GM12878 (cell line): ENCODE data around the gene ANP32B.

Experiments
- CTCF ChIP-seq, 3 experiments: IDR thresholded peaks in 2 of 3; conservative IDR thresholded peaks in 1 of 3; 2 replicates each; pipeline ENCODE4 v1.5.1; 2011; ENCODE audit warnings: low read depth in 3 of 3, low read length in 3 of 3, mild to moderate bottlenecking in 3 of 3, control low read depth in 2 of 3, moderate library complexity in 2 of 3, inconsistent platforms in 1 of 3, mixed read lengths in 1 of 3; ENCODE audit not compliant: control insufficient read depth in 2 of 3, insufficient read depth in 1 of 3; ENCODE audit errors: extremely low read depth in 1 of 3
- HDAC6 ChIP-seq: fragments of 200-600 bp; sonication (generic); IDR thresholded peaks from one replicate; pipeline ENCODE4 v1.8.0; 2017; ENCODE audit warnings: antibody characterized with exemption; ENCODE audit not compliant: unreplicated experiment
- ZNF622 ChIP-seq: fragments of 450-650 bp; IDR thresholded peaks from 2 replicates; pipeline ENCODE4 v1.6.1; 2017; ENCODE audit warnings: mild to moderate bottlenecking, inconsistent platforms

- TF ChIP-seq ZNF622 (no peak), HDAC6 (no peak), CTCF (IDR thresholded peaks at IDR 0.05 in 2 of 3, conservative IDR thresholded peaks at IDR 0.05 in 1 of 3; ENCODE audit: control insufficient read depth in 2 of 3, extremely low read depth in 1 of 3, insufficient read depth in 1 of 3, low read depth in 3 of 3, low read length in 3 of 3) (no peak)
Measured at GRCh38 chr9:97959585-97959984, 23.6 kb upstream of the ANP32B start.
